PC-3 (cell line): ENCODE results near the gene MAP2K2. TPM values are rescaled to one million over a fixed set of nuclear protein-coding genes. Genes with fewer than 3 reads are reported as not detected.

ENCODE experiments used
- ATAC-seq: fragments of 200-7000 bp; cut with Tn5 transposase; 2 replicates; pipeline ENCODE4 v1.9.1; 2020; ENCODE audit warnings: mild to moderate bottlenecking, moderate library complexity
- BruUV-seq: library from RNA; stranded (reverse); fragments of 400-500 nt; replicated peaks from 2 replicates; lab custom pipeline; 2021; lab: Mats Ljungman, UMichigan
- CTCF ChIA-PET: fragments of 300-600 bp; sonication (Branson Sonifier 250); formaldehyde crosslinking; loops from one replicate; lab custom pipeline; 2022; ENCODE audit warnings: antibody characterized with exemption; lab: Charles Lee
- POLR2A ChIA-PET: fragments of 300-600 bp; sonication (Branson Sonifier 250); formaldehyde crosslinking; loops from one replicate; lab custom pipeline; 2022; ENCODE audit warnings: antibody characterized with exemption; ENCODE audit not compliant: unreplicated experiment; lab: Charles Lee
- DNase-seq: peaks from one replicate; pipeline ENCODE4 v3.0.0-alpha.2; 2015
- H2AFZ ChIP-seq: fragments of 300-600 bp; sonication (generic); 2 replicates; pipeline ENCODE4 v1.6.0; 2016; ENCODE audit warnings: antibody characterized with exemption, low read length
- H3F3A ChIP-seq: fragments of 300-600 bp; sonication (generic); one replicate; pipeline ENCODE4 v1.6.0; 2017; ENCODE audit warnings: antibody characterized with exemption, low read length, control low read depth, mild to moderate bottlenecking; ENCODE audit not compliant: unreplicated experiment
- H3K27ac ChIP-seq: fragments of 300-600 bp; sonication (generic); 2 replicates; pipeline ENCODE4 v1.5.1; 2016; ENCODE audit warnings: mild to moderate bottlenecking, low read length
- H3K27me3 ChIP-seq: fragments of 300-600 bp; sonication (generic); 2 replicates; pipeline ENCODE4 v1.6.1; 2016; ENCODE audit warnings: low read length, mixed read lengths
- H3K36me3 ChIP-seq: fragments of 300-600 bp; sonication (generic); 2 replicates; pipeline ENCODE4 v1.6.1; 2016; ENCODE audit warnings: low read depth, mixed run types, low read length, mixed read lengths
- H3K4me1 ChIP-seq: fragments of 300-600 bp; sonication (generic); 2 replicates; pipeline ENCODE4 v1.5.1; 2016; ENCODE audit warnings: low read length; ENCODE audit not compliant: insufficient read depth
- H3K4me2 ChIP-seq: fragments of 300-600 bp; sonication (generic); 2 replicates; pipeline ENCODE4 v1.6.0; 2016; ENCODE audit warnings: low read length
- H3K4me3 ChIP-seq: fragments of 300-600 bp; sonication (generic); 2 replicates; pipeline ENCODE4 v1.5.1; 2016; ENCODE audit warnings: mild to moderate bottlenecking, low read length, mixed read lengths
- H3K79me2 ChIP-seq: fragments of 300-600 bp; sonication (generic); 2 replicates; pipeline ENCODE4 v1.6.1; 2017; ENCODE audit warnings: low read length, mixed read lengths
- H3K9ac ChIP-seq: fragments of 300-600 bp; sonication (generic); 2 replicates; pipeline ENCODE4 v1.6.0; 2016; ENCODE audit warnings: mild to moderate bottlenecking, low read length
- H3K9me2 ChIP-seq: fragments of 300-600 bp; sonication (generic); replicated peaks from 2 replicates; pipeline ENCODE4 v1.6.1; 2016; ENCODE audit warnings: mixed run types, low read length, mixed read lengths
- H3K9me3 ChIP-seq: fragments of 300-600 bp; sonication (generic); 2 replicates; pipeline ENCODE4 v1.6.1; 2016; ENCODE audit warnings: low read length, mixed read lengths
- H4K20me1 ChIP-seq: fragments of 300-600 bp; sonication (generic); 2 replicates; pipeline ENCODE4 v1.6.1; 2016; ENCODE audit warnings: low read length, mixed read lengths
- CTCF ChIP-seq: fragments of 300-600 bp; sonication (generic); conservative IDR thresholded peaks from 2 replicates; pipeline ENCODE4 v1.5.1; 2017; ENCODE audit warnings: antibody characterized with exemption, low read depth, mild to moderate bottlenecking, low read length
- EZH2 ChIP-seq: fragments of 300-600 bp; sonication (generic); IDR thresholded peaks from one replicate; pipeline ENCODE4 v1.6.1; 2017; ENCODE audit warnings: antibody characterized with exemption, mild to moderate bottlenecking, low read length; ENCODE audit not compliant: unreplicated experiment
- EZH2phosphoT487 ChIP-seq: fragments of 300-600 bp; sonication (generic); IDR thresholded peaks from 2 replicates; pipeline ENCODE4 v1.6.1; 2018; ENCODE audit warnings: mild to moderate bottlenecking, antibody characterized with exemption, low read length, borderline replicate concordance
- intact Hi-C: fragments of 100-400 bp; cut with micrococcal nuclease; formaldehyde crosslinking; loops from 2 replicates; pipeline ENCODE4 v1.9.0; 2023
- total RNA-seq: library from RNA; depleted of rRNA; stranded (reverse); fragments of >200 nt; gene quantifications from 2 replicates; pipeline ENCODE4 v1.2.3, GENCODE V29; 2014

The MAP2K2 gene
- total RNA-seq, 1 experiment from 2014 or later: 229 TPM

GRCh38 chr19:4097501-4097900, 26.4 kb downstream of the MAP2K2 start:
- no peaks in the 10 kb centered on the region for H4K20me1 ChIP-seq
- BruUV-seq: no TSS peak
- no peak overlapping the region for H3K9ac ChIP-seq
- H3K36me3 ChIP-seq: no peaks in the 10 kb centered on the region
- ChIA-PET CTCF (no interaction called here), POLR2A (no interaction called here)
- no peaks in the 10 kb centered on the region for H3F3A ChIP-seq
- H3K4me1 ChIP-seq: no peaks in the 10 kb centered on the region
- TF ChIP-seq EZH2phosphoT487: no peak
- TF ChIP-seq CTCF: no peak
- no peak for TF ChIP-seq EZH2
- intact Hi-C loops: no loop called here
- H3K4me2 ChIP-seq: no peak overlapping the region
- H3K27ac ChIP-seq: no peak overlapping the region
- no peaks in the 10 kb centered on the region for H3K9me3 ChIP-seq
- H2AFZ ChIP-seq: no peak overlapping the region
- DNase-seq (no peak), ATAC-seq (no peak)
- H3K4me3 ChIP-seq: no peak overlapping the region
- no peaks in the 10 kb centered on the region for H3K9me2 ChIP-seq
- no peaks in the 10 kb centered on the region for H3K79me2 ChIP-seq
- no peaks in the 10 kb centered on the region for H3K27me3 ChIP-seq

GRCh38 chr19:4096049-4096892, 27.7 kb downstream of the MAP2K2 start:
- no peaks in the 10 kb centered on the region for H3K9me2 ChIP-seq
- CTCF ChIA-PET: interaction anchor here (0.5 kb wide), 1 partner anchor 109 kb away, joined by 6 read pairs; no protein-coding TSS in a partner anchor
- no peaks in the 10 kb centered on the region for H4K20me1 ChIP-seq
- intact Hi-C loops: no loop called here
- H3F3A ChIP-seq: no peaks in the 10 kb centered on the region
- H3K27ac ChIP-seq: no peak overlapping the region
- no peak overlapping the region for H2AFZ ChIP-seq
- no peak overlapping the region for H3K4me2 ChIP-seq
- ATAC-seq (no peak), DNase-seq (no peak)
- H3K4me1 ChIP-seq: no peaks in the 10 kb centered on the region
- BruUV-seq: no TSS peak
- H3K9ac ChIP-seq: no peak overlapping the region
- H3K36me3 ChIP-seq: no peaks in the 10 kb centered on the region
- no peak for TF ChIP-seq EZH2
- no peaks in the 10 kb centered on the region for H3K9me3 ChIP-seq
- H3K4me3 ChIP-seq: no peak overlapping the region
- no peaks in the 10 kb centered on the region for H3K79me2 ChIP-seq
- POLR2A ChIA-PET: no interaction called here
- H3K27me3 ChIP-seq: no peaks in the 10 kb centered on the region

GRCh38 chr19:4095488-4095844, 28.5 kb downstream of the MAP2K2 start:
- ChIA-PET POLR2A (no interaction called here), CTCF (interaction anchor here (0.5 kb wide), 1 partner anchor 108 kb away, joined by 6 read pairs; no protein-coding TSS in a partner anchor)
- intact Hi-C loops: no loop called here
- no peaks in the 10 kb centered on the region for H3K9me3 ChIP-seq
- H3K27ac ChIP-seq: no peak overlapping the region
- no peaks in the 10 kb centered on the region for H3K27me3 ChIP-seq
- no peaks in the 10 kb centered on the region for H3K36me3 ChIP-seq
- H3K4me1 ChIP-seq: no peaks in the 10 kb centered on the region
- no peak overlapping the region for H3K4me3 ChIP-seq
- H3K9me2 ChIP-seq: no peaks in the 10 kb centered on the region
- no peak overlapping the region for H2AFZ ChIP-seq
- no peaks in the 10 kb centered on the region for H3K79me2 ChIP-seq
- no peaks in the 10 kb centered on the region for H3F3A ChIP-seq
- no peak overlapping the region for H3K4me2 ChIP-seq
- DNase-seq (no peak), ATAC-seq (no peak)
- no peaks in the 10 kb centered on the region for H4K20me1 ChIP-seq
- no peak for TF ChIP-seq EZH2phosphoT487
- no peak for TF ChIP-seq CTCF
- no peak for TF ChIP-seq EZH2
- H3K9ac ChIP-seq: no peak overlapping the region
- BruUV-seq: no TSS peak
